ENCODE results near the gene MAP7D2.

The MAP7D2 gene

DNA sequence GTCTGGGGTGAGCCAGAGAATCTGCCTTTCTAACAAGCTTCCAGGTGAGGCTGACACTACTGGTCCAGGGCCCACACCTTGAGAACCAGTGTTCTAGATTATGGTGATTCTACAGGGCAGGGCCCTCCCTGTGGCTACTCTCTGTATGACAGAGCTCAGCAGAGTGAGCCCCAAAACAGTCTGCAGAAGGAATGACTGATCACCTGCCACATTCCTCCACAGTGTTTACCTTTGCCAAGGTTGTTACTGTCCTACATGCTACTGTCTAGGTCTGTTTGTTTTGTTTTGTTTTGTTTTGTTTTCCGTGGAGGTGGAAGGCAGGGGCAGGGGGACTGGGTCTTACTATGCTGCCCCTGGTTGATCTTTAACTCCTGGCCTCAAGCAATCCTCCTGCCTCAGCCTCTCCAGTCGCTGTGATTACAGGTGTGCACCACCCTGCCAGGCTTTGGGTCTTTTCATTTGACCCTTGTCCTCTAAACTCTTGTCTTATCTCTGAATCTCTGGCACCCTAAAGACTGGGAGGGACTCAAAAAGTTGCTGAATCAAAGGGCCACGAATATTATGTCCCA lies 45.1 kb downstream of the MAP7D2 start:
- H3K4me1 ChIP-seq (ENCODE audit: control insufficient read depth in 5 of 5, insufficient read depth in 5 of 5, low read length in 5 of 5): peaks cover 0 to 6% (median 0%) of the 10 kb centered on the region in 5 donors
- no peak overlapping the region for H3K27ac ChIP-seq (ENCODE audit: low read depth, low read length)
- no peak overlapping the region for H3K9ac ChIP-seq (ENCODE audit: low read length in 5 of 5)
- no peaks in the 10 kb centered on the region for H3K9me3 ChIP-seq (ENCODE audit: control insufficient read depth in 5 of 5, low read length in 5 of 5)
- peaks cover 0 to 12% (median 3%) of the 10 kb centered on the region in 5 donors for H3K27me3 ChIP-seq (ENCODE audit: control insufficient read depth in 5 of 5, insufficient read depth in 4 of 5, low read length in 5 of 5)
- H3K36me3 ChIP-seq (ENCODE audit: control insufficient read depth in 5 of 5, insufficient read depth in 5 of 5, low read length in 5 of 5): no peaks in the 10 kb centered on the region
- no peak overlapping the region for H3K4me3 ChIP-seq (ENCODE audit: low read depth in 1 of 5, low read length in 5 of 5)

DNA sequence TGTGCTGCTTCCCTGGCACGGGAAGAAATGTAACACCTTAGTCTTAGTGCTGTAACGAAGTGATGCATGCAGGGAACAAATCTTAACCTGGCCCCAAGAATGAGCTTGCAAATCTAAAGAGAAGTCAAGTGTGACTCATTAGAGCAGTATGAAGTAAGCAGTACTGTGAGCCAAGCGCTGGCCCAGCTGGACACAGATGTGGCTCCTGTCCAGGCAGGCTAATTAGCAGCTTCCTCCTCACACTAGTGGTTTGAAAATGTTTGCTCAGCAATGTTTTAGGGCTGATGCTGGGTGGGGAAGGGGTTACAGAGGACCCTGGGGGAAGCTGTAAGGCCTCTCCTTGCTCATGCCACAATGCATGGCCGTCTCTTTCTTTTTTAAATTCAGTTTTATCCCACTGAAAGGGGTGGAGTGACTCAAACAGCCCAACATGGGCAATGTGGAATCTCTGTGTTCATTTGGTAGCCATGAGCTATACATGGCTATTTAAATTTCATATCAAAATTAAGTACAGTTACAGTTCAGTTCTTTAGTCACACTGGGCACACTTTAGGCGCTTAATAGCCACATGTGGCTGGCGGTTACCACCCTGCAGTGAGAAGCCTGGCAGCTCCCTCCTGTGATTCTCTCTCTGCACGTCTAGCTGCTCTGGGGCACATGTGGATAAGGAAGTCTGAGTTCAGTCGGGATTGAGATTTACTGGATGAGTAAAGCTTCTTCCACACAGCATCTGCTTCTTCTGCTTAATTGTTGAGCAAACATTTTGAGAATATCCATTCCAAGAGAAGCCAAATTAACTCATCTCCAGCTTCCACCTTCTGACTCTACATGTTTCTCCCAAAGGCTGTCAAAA lies 48.8 kb downstream of the MAP7D2 start:
- peaks cover 0 to 6% (median 0%) of the 10 kb centered on the region in 5 donors for H3K4me1 ChIP-seq (ENCODE audit: control insufficient read depth in 5 of 5, insufficient read depth in 5 of 5, low read length in 5 of 5)
- no peaks in the 10 kb centered on the region for H3K9me3 ChIP-seq (ENCODE audit: control insufficient read depth in 5 of 5, low read length in 5 of 5)
- no peak overlapping the region for H3K4me3 ChIP-seq (ENCODE audit: low read depth in 1 of 5, low read length in 5 of 5)
- H3K27me3 ChIP-seq (ENCODE audit: control insufficient read depth in 5 of 5, insufficient read depth in 4 of 5, low read length in 5 of 5): peaks cover 0 to 12% (median 5%) of the 10 kb centered on the region in 5 donors
- H3K9ac ChIP-seq (ENCODE audit: low read length in 5 of 5): no peak overlapping the region
- no peak overlapping the region for H3K27ac ChIP-seq (ENCODE audit: low read depth, low read length)
- no peaks in the 10 kb centered on the region for H3K36me3 ChIP-seq (ENCODE audit: control insufficient read depth in 5 of 5, insufficient read depth in 5 of 5, low read length in 5 of 5)

DNA sequence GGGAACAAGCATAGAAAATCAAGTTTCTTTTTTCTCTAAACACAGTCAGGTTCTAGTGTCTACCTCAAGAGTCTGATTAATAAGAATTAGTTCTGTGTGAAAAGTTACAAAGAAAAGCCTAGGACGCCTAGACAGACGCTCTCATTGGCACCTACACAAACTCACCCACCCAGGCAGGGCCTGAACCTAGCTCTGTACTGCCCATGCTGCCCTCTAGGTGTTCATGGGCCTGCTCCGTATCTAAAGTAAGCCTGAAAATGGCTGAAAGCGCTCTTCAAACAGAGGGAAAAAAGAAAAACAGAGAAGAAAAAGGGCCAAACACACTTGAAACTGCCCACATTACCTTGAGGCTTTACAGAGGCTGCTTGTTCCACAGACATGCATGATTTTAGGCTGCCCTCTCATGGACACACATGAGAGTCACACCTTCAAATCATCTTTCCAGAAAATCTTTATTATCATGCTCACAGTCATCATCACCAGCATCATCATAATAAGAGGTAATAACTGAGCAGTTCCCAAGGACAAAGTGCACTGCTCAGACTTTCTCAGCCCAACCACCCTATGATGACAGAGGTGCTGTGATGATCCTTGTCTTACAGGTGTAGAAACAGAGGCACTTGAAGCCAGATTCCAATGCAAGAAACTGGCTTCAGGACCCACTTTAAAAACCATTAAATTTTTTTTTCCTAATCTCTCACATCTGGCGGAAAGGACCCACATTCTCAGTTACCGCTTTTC lies 49.6 kb downstream of the MAP7D2 start:
- Histone ChIP-seq H3K9me3 (ENCODE audit: control insufficient read depth in 5 of 5, low read length in 5 of 5) (no peaks in the 10 kb centered on the region), H3K4me1 (ENCODE audit: control insufficient read depth in 5 of 5, insufficient read depth in 5 of 5, low read length in 5 of 5) (peaks cover 0 to 6% (median 0%) of the 10 kb centered on the region in 5 donors), H3K9ac (ENCODE audit: low read length in 5 of 5) (no peak overlapping the region), H3K36me3 (ENCODE audit: control insufficient read depth in 5 of 5, insufficient read depth in 5 of 5, low read length in 5 of 5) (no peaks in the 10 kb centered on the region), H3K27ac (ENCODE audit: low read depth, low read length) (no peak overlapping the region), H3K4me3 (ENCODE audit: low read depth in 1 of 5, low read length in 5 of 5) (no peak overlapping the region), H3K27me3 (ENCODE audit: control insufficient read depth in 5 of 5, insufficient read depth in 4 of 5, low read length in 5 of 5) (peaks cover 0 to 7% (median 5%) of the 10 kb centered on the region in 5 donors)

DNA sequence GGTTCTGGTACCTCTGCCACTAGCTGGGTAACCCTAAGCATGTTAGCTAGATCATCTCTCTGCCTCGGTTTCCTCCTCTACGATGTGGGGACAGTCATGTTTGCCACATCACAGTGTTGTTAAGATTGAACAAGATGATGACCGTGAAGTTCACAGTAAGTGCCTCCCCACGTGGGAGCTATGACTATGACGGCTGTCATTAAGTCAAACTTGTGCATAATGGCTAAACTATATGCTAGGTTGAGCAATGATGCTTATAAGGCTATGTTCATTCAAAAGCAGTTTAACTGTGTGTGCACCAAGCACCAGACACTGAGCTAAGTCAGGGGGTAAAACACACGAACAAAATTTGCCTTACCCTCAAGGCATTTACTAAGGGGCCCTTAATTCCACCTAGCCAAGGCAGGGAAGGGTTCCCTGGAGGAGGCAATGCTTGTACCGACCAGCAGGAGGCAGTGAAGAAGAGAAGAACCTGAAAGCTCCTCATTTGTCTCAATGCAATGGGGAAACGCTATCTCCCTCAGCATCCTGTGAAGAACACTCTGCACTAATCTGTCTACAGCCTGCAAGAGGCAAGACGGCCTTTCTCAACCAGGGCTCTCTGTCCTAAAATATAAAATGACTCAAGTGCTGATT lies 52.9 kb downstream of the MAP7D2 start:
- H3K27me3 ChIP-seq (ENCODE audit: control insufficient read depth in 5 of 5, insufficient read depth in 4 of 5, low read length in 5 of 5): peaks cover 0 to 12% (median 5%) of the 10 kb centered on the region in 5 donors
- no peak overlapping the region for H3K27ac ChIP-seq (ENCODE audit: low read depth, low read length)
- H3K9me3 ChIP-seq (ENCODE audit: control insufficient read depth in 5 of 5, low read length in 5 of 5): no peaks in the 10 kb centered on the region
- peaks cover 0 to 6% (median 0%) of the 10 kb centered on the region in 5 donors for H3K4me1 ChIP-seq (ENCODE audit: control insufficient read depth in 5 of 5, insufficient read depth in 5 of 5, low read length in 5 of 5)
- no peaks in the 10 kb centered on the region for H3K36me3 ChIP-seq (ENCODE audit: control insufficient read depth in 5 of 5, insufficient read depth in 5 of 5, low read length in 5 of 5)
- no peak overlapping the region for H3K4me3 ChIP-seq (ENCODE audit: low read depth in 1 of 5, low read length in 5 of 5)
- no peak overlapping the region for H3K9ac ChIP-seq (ENCODE audit: low read length in 5 of 5)

DNA sequence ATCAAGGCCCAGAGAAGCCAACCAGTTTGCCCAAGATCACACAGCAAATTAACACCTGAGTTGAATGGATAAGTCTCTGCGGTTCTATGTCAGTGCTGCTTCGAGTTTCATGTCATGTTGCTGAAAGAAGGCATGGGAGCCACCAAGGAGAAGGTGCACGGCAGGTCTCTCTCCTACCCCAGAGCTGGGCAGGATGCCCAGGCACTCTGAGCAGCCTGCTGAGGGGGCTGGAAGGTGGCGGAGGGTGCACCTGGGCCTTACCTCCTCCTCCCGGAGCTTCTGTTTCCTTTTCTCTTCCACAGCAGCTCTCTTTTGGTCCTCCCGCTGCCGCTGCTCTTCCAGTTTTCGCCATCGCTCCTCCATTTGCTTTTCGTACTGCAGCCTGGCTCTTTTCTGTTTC lies 53.6 kb downstream of the MAP7D2 start:
- no peak overlapping the region for H3K4me3 ChIP-seq (ENCODE audit: low read depth in 1 of 5, low read length in 5 of 5)
- peaks cover 0 to 6% (median 0%) of the 10 kb centered on the region in 5 donors for H3K4me1 ChIP-seq (ENCODE audit: control insufficient read depth in 5 of 5, insufficient read depth in 5 of 5, low read length in 5 of 5)
- no peak overlapping the region for H3K27ac ChIP-seq (ENCODE audit: low read depth, low read length)
- H3K27me3 ChIP-seq (ENCODE audit: control insufficient read depth in 5 of 5, insufficient read depth in 4 of 5, low read length in 5 of 5): peaks cover 0 to 17% (median 5%) of the 10 kb centered on the region in 5 donors
- H3K9me3 ChIP-seq (ENCODE audit: control insufficient read depth in 5 of 5, low read length in 5 of 5): no peaks in the 10 kb centered on the region
- no peaks in the 10 kb centered on the region for H3K36me3 ChIP-seq (ENCODE audit: control insufficient read depth in 5 of 5, insufficient read depth in 5 of 5, low read length in 5 of 5)
- H3K9ac ChIP-seq (ENCODE audit: low read length in 5 of 5): no peak overlapping the region

DNA sequence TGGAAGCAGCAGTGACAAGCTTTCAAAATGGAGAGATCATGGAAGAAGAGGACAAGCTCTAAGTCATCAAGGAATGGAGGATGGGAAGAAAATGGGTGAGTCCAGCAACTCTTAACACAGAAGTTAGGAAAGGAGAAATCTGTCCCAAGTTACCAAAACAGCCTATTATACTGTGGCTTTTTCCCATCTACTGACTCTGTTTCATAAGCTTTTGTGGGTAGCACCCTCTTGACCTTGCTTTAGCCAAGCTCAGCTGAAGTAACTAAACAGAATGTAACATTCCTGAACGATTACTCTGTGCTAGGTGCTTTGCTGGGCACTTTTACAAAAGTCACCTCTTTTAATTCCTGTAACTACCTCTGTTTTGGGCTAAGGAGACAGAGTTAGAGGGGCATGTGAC lies 54.9 kb downstream of the MAP7D2 start:
- Histone ChIP-seq H3K36me3 (ENCODE audit: control insufficient read depth in 5 of 5, insufficient read depth in 5 of 5, low read length in 5 of 5) (no peaks in the 10 kb centered on the region), H3K27me3 (ENCODE audit: control insufficient read depth in 5 of 5, insufficient read depth in 4 of 5, low read length in 5 of 5) (peaks cover 3 to 19% (median 6%) of the 10 kb centered on the region in 5 donors), H3K4me3 (ENCODE audit: low read depth in 1 of 5, low read length in 5 of 5) (no peak overlapping the region), H3K27ac (ENCODE audit: low read depth, low read length) (no peak overlapping the region), H3K4me1 (ENCODE audit: control insufficient read depth in 5 of 5, insufficient read depth in 5 of 5, low read length in 5 of 5) (no peaks in the 10 kb centered on the region), H3K9me3 (ENCODE audit: control insufficient read depth in 5 of 5, low read length in 5 of 5) (no peaks in the 10 kb centered on the region), H3K9ac (ENCODE audit: low read length in 5 of 5) (no peak overlapping the region)

DNA sequence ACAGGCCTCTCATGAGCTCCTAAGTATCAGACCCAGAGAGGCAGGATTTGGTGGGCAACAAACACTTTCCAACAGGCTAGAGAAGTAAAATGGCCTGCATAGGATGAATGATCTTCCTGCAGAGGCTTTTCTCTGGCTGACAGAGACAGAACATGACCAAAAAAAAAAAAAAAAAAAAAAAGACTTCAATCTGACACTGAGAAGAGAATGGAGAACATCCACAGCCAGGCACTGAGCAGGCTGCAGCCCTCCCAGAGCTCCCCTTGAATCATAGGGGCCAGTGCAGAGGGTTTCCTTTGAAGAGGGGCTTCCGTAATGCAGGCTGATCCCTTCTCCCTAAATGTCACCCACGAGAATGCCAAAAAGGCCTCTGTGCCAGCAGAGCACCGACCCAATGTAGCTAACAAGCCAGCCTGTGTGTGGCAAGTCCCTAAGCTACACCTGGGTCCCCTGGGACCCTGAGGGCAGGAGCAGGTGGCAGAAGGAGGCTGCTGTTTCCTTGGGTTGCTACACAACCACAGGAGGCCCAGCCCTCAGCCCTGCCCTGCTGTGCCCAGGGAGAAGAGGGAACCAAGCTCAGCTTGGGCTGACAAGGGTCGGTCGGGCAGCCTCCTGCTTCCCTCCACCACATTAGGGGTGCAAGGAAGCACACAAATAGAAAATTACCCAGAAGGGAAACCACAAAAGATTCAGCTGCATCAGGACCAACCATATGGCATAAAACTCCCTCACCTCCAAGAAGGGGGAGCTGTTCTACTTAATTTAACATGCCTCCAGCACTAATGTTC lies 55.6 kb downstream of the MAP7D2 start:
- H3K27me3 ChIP-seq (ENCODE audit: control insufficient read depth in 5 of 5, insufficient read depth in 4 of 5, low read length in 5 of 5): peaks cover 9 to 24% (median 11%) of the 10 kb centered on the region in 5 donors
- no peaks in the 10 kb centered on the region for H3K4me1 ChIP-seq (ENCODE audit: control insufficient read depth in 5 of 5, insufficient read depth in 5 of 5, low read length in 5 of 5)
- no peaks in the 10 kb centered on the region for H3K36me3 ChIP-seq (ENCODE audit: control insufficient read depth in 5 of 5, insufficient read depth in 5 of 5, low read length in 5 of 5)
- no peaks in the 10 kb centered on the region for H3K9me3 ChIP-seq (ENCODE audit: control insufficient read depth in 5 of 5, low read length in 5 of 5)
- no peak overlapping the region for H3K27ac ChIP-seq (ENCODE audit: low read depth, low read length)
- H3K9ac ChIP-seq (ENCODE audit: low read length in 5 of 5): no peak overlapping the region
- no peak overlapping the region for H3K4me3 ChIP-seq (ENCODE audit: low read depth in 1 of 5, low read length in 5 of 5)

DNA sequence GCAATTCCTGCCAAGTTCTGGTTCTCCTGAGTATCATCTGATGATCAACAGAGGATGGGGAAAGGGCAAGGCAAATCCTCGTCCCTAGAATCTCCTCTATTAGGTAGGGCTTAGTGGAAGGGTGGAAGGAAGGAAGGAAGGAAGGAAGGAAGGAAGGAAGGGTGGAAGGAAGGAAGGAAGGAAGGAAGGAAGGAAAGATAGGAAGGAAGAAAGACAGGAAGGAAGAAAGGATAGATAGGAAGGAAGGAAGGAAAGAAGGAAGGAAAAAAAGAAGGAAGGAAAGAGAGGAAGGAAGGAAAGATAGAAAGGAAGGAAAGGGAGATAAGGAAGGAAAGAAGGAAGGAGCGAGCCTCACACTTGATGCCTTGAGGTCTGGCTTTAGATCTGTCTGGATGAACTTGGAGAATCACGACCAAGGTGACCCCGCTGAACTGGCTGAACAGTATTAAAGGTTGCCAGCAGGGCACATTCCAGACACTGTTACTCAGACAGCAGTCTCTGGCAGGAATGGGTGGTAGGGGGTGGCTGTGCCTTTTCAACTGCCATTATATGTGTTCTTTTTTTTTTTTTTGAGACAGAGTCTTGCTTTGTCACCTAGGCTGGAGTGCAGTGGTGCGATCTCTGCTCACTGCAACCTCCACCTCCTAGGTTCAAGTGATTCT lies 57.1 kb downstream of the MAP7D2 start:
- Histone ChIP-seq H3K27me3 (ENCODE audit: control insufficient read depth in 5 of 5, insufficient read depth in 4 of 5, low read length in 5 of 5) (peaks cover 7 to 22% (median 9%) of the 10 kb centered on the region in 5 donors), H3K4me3 (ENCODE audit: low read depth in 1 of 5, low read length in 5 of 5) (no peak overlapping the region), H3K9me3 (ENCODE audit: control insufficient read depth in 5 of 5, low read length in 5 of 5) (no peaks in the 10 kb centered on the region), H3K27ac (ENCODE audit: low read depth, low read length) (no peak overlapping the region), H3K4me1 (ENCODE audit: control insufficient read depth in 5 of 5, insufficient read depth in 5 of 5, low read length in 5 of 5) (no peaks in the 10 kb centered on the region), H3K9ac (ENCODE audit: low read length in 5 of 5) (no peak overlapping the region), H3K36me3 (ENCODE audit: control insufficient read depth in 5 of 5, insufficient read depth in 5 of 5, low read length in 5 of 5) (no peaks in the 10 kb centered on the region)

DNA sequence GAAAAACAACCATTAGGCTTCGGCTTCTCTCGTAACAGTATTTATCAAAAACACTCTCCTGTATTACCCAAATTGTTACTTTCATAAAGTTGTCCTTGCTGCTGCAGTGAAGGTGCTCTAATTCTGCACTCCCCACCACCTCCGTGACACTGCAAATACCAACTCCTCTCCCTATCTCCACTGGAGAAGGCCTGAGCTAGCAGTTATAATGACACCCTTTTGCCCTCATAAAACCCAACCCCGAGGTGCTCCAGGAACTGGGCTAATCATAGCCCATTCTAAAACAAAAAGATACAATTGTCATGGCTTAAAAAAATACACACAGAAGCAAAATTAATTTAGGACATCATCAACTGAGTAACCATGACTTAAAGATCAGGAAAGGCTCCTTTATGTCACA lies 59.2 kb downstream of the MAP7D2 start:
- Histone ChIP-seq H3K27ac (ENCODE audit: low read depth, low read length) (no peak overlapping the region), H3K4me3 (ENCODE audit: low read depth in 1 of 5, low read length in 5 of 5) (no peak overlapping the region), H3K36me3 (ENCODE audit: control insufficient read depth in 5 of 5, insufficient read depth in 5 of 5, low read length in 5 of 5) (no peaks in the 10 kb centered on the region), H3K9ac (ENCODE audit: low read length in 5 of 5) (no peak overlapping the region), H3K27me3 (ENCODE audit: control insufficient read depth in 5 of 5, insufficient read depth in 4 of 5, low read length in 5 of 5) (peaks cover 7 to 23% (median 11%) of the 10 kb centered on the region in 5 donors), H3K4me1 (ENCODE audit: control insufficient read depth in 5 of 5, insufficient read depth in 5 of 5, low read length in 5 of 5) (no peaks in the 10 kb centered on the region), H3K9me3 (ENCODE audit: control insufficient read depth in 5 of 5, low read length in 5 of 5) (no peaks in the 10 kb centered on the region)

Measured in subcutaneous abdominal adipose tissue (tissue), 5 donors.